NAMALWA (cell line): ENCODE data around the gene ZNF638.

Source experiments
- DNase-seq: peaks from one replicate; pipeline ENCODE4 v3.0.0-alpha.2; 2015; ENCODE audit warnings: low spot score

The ZNF638 gene

DNA sequence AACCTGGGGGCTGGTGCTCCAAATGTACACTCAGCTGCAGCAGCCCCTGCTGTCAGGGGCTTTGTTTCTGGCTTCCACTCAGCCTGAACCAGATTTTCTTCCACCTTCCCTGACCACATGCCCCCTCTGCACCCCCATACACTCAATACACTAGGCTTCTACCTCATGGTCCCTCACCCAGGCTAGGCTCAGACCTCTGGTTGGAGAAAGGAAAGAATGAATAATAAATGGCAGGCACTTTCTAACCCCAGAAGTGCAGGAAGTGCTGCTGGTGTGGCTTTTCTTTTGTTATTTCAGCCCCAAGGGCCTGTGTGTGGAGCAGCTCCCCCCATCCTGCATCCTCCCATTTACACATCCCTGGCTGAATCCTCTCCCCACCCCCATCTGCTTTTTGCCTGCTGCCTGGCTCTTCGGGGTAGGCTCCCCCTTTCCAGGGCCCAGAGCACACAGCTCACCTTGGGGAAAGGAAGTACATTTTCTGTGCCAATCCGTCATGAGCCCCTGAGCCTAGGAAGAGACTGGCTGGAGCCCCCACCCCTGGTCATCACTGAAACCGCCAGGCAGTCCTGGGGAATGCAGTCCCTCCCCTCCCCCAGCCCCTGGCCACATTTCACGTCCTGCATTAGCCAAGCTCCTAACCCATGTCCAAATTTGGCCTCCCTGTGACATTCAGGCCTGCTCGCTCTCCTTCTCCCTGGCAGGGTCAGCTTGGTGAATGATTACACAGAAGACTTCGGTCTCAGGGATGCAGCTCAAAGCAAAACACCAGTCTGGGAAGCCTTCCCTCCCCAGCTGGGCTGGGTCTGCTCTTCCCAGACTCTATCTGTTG lies 124.4 kb downstream of the ZNF638 start:
- no peak for DNase-seq

DNA sequence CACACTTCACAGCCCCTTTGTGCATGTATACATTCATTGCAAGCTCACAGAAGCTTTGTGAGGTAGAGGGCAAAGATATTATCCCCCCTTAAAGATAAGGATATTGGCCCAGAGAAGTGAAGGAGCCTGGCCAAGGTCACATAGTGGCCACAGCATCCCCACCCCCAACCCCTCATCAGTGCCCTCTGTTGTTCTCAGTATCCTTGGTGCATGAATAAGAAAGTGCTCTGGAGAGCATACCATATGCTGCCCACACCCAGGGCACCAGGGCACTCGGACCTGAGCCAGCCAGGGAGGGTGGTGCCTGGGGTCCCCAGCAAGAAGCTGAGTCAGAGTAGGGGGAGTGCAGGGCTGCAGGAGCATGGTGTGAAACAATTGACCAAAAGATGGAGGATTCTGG lies 125.0 kb downstream of the ZNF638 start:
- DNase-seq: no peak

DNA sequence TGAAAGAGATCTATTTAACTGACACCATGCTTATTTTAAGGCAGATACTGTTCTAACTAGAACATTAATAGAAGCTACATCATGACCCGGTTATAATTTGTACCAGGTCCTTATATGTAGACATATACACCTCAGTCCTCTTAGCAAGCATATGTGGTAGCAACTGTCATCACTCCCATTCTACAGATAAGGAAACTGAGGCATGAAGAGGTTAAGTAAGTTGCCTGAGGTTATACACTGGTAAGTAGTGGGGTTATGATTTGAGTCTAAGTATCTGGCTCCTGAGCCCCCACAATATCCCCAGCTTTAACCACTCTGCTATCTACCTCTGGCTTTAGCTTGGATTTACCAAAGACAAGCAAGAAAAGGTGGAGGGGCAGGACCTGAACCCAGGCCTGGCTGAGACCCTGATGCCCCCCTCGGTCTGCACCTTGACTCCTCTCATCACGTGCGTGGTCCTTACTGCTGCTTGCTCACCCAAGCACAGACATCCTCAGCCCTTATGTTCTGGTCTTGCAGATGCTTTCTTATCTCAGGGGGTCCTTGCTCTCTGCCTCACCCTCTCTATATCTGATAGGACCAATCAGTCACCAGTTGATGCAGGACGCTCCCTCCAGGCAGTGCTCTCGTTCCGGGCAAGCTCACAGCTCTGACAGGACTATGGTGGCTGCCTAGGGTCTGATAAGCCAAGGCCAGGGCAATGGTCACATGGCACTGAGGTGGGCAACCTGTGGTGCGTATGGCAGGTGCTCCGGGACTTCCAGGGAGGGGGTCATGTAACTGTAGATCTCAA lies 125.7 kb downstream of the ZNF638 start:
- no peak for DNase-seq

DNA sequence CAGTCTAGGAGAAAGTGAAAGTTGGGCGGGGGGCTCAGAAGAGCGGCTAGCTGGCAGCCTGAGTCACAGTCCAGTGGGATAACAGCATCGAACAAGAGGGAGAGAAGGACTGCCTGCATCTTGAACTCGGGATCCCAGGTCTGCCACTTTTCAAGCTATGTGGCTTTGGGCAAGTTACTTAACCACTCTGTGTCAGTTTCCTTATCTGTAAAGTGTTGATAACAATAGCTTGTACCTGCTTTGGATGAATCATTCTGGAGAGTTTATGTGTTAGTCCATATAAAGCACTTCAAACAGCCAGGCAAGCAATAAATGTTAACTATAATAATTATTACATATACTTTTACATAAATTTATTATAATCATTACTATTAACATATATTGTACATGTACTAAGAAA lies 126.3 kb downstream of the ZNF638 start:
- no peak for DNase-seq

DNA sequence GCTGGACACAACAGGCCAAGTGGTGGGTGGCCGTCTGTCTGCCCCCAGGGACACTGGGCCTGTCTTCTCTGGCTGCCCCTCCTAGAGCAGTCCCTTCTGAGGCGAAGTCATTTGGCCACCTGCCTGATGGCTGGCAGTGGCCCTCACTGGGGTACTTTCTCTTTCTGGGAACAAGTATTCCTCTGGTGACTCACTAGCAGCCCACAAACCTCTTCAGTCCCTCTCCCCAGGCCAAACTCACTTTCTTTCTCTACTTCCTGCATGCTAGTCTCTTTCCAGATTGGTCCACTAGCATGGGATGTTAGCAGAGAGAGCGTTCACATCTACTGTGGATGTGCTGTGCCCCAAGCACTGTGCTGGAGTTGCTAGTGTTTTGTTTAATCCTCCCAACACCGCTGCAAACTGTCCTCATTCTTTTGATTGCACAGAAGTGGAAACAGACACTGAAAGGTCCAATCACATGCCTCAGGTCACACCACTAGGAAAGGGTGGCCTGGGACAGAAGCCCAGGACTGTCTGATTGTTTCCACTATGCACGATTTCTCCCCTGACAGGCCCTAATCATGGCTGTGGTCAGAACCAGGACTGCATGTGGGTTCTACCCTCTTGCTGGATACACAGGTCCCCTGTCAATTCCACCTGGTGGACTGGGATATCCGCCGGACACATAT lies 127.0 kb downstream of the ZNF638 start:
- DNase-seq: no peak

DNA sequence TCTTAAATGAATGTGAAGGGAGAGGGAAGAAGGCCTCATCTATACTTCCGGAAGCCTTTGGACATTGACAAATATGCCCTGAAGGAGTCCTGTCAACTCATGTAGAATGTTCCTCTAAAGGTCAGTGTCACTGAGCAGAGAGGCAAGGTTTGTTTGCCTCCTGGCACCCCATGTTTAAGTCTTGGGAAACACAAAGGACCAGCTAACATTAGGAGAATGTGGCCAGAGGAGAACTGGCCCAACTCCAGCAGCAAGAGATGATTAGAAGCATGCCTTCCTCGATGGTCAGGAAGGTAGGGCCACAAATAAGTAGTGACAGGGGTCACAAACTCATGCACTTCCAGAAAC lies 127.5 kb downstream of the ZNF638 start:
- no peak for DNase-seq

DNA sequence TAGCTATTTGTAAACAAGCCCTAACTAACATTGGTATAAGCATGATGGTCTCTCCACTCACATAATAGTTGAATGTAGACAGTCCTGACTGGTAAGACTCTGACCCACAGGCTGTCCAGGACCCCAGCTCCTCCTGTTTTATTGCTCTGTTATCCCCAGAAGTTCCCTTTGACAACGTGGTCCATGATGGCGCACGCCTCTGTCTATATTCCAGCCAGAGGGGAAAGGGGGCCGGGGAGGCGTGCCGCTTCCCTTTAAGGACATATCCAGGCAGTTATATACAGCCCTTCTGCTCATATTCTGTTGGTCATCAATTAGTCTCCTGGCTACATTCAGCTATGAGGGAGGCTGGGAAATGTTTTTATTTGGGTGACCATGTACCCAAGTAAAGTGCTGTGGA lies 128.5 kb downstream of the ZNF638 start:
- DNase-seq: no peak

DNA sequence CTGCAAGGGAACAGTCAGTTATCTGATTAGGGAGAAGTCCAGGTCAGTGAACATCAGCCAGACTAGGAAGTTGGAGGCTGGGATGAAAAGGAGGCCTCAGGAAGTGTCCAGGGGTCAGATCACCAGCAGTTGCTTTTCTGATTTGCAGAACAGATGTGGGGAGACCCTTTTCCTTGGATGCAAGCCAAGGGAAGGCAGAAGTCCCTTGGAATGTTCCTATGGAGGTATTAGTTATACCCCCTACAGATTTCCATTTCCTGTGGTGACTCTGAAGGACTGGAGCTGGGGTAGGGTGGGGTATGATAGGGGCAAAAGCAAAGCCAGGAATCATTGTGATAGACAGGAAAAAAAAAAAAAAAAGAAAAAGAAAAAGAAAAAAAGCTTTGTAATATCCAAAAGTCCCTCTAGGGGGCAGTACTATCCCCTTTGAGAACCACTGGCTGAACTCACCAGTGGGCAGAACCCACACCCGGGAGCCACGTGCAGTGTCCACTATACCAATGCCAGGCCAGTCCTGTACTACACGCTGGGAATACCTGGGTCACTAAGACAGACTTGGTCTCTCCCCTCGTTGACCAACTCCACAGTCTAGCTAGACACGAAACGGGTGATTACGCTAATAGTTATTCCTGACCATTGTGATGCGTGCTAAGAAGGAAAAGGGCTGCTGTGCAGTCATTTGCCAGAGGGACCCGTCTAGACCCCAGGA lies 129.2 kb downstream of the ZNF638 start:
- DNase-seq: no peak

DNA sequence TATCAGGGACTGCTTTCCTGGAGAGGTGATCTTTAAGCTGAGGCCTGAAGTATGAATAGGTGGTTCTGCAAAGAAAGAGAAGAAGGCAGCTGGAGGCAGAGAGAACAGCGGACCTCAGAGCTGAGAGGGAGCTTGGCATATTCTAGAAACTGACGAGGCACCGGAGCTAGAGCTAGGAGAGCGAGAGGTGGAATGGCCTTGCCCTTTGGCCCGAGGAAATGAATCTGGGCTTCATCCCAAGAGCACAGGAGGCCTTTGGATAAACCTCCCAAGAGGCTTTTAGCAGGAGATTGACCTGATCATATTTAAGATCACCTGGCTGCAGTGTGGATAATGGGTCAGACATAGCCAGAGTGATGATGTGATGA lies 129.7 kb downstream of the ZNF638 start:
- no peak for DNase-seq

DNA sequence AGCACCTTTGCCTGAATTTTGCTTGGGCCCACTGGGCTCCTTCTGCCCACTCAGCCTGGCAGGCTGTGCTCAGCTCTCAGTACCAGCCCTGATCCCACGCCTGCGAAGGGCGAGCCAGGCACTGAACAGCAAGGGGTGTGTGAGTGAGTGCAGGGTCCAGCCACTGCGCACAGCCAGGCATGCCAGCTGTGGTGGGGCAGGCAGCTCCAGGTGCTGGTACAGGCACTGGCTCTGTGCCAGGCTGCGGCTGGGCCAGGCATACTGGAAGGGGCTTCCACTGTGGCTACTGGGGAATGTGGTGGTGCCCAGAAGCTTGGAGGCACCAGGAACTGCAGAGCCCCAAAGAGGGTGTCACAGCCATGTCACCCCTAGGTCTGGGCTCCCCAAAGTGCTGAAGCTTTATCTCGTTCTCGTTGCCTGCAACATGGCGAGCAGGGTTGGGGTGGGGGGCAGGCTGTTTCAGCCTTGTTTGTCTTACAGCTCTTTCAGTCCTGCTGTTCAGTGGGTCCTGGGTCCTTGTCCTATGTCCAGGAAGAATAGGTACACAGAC lies 130.5 kb downstream of the ZNF638 start:
- DNase-seq: no peak

DNA sequence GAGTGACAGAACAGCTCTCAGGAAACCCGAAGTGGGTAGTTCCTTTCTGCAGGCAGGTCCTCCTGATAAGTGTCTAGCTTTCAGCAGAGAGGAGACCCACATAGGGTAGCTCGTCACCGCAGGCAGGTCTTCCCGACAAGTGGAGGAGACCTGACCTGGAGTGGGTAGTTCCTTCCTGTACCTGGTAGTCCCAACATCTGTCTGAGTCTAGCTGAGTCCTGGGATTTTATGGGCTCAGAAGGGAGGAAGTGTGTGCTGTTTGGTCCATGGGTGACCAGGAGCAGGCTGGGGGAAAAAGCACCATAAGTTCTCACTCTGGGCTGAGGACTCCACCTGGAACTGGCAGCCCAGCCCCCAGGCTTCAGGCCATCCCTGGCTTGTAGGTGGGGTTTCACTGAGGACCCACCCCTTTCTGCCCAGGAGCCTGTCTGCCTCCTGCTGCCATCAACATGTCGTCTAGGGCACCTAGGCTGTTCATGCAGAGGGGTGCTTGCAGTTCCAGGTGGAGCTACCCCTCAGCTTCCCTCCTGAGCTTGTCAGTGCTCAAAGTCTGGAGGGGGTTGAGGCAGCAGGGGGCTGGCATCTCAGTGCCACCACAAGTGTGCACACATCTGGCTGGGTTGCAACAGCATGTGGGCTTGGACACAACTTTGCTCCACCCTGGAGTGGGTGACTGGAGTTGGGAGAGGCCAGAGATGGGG lies 131.2 kb downstream of the ZNF638 start:
- DNase-seq: no peak

DNA sequence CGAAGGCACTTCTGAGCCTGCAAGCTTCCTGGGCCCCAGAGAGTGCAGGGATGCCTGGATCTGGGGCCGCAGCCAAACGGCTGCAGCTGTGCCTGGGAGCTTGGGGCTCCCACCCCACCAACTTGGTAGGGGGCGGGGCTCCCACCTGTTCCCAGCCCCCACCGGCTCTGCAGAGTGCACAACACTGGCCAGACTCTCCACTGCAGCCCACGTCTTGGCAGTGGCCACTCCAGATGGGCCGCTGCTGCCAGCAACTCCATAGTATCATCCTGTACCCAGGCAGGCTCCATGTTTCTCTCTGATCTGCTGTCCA lies 131.7 kb downstream of the ZNF638 start:
- no peak for DNase-seq

DNA sequence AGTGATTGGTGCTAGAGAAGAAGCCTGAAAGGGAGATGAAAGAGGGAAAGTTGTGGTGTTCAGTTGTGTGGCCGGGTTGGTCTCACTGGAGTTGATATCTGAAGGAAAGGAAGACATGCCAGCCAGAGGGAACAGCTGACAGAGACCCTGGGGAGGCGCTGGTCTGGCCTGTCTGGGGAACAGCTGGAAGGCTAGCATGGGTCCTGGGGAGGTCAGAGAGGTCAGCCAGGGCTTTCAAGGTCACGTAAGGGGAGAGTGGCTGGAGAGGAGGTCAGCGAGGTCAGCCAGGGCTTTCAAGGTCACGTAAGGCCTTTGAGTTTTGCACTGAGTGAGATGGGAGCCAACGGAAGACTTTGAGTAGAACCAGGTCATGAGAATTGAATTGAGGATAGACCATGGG lies 132.8 kb downstream of the ZNF638 start:
- no peak for DNase-seq

DNA sequence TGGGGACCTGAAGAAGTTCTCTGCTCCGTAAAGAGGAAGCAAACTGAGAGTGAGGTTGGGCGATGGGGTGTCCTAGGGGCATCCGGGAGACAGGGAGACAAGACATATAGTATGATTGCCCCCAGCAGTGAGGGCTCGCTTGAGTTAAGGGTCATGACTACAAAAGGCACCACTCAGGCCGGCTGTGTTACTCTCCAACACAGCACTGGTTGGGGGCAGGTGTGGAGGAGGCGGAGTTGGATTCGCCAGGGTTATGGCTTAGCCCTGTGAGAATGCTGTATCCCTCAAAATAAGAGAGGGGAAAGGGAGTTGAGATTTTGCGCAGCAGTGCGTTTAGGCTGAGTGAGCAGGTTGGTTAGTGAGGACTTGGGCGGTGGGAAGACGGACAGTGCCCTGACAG lies 133.8 kb downstream of the ZNF638 start:
- no peak for DNase-seq

DNA sequence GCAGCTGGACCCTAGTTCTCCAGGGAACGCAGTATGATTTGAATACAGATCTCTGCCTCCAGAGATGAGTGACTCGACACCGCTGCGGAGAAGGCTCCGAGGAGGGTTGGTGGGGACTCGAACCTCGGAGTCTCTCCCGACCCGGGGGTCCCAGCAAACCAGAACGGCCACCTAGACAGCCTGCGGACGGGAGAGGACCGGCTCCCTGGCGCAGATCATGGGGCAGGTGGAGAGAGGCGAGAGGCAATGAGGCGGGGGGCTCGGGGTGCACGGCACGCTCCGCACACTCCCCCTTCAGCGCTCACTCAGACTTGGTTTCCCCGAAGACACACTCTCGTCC lies 134.3 kb downstream of the ZNF638 start:
- DNase-seq: no peak

DNA sequence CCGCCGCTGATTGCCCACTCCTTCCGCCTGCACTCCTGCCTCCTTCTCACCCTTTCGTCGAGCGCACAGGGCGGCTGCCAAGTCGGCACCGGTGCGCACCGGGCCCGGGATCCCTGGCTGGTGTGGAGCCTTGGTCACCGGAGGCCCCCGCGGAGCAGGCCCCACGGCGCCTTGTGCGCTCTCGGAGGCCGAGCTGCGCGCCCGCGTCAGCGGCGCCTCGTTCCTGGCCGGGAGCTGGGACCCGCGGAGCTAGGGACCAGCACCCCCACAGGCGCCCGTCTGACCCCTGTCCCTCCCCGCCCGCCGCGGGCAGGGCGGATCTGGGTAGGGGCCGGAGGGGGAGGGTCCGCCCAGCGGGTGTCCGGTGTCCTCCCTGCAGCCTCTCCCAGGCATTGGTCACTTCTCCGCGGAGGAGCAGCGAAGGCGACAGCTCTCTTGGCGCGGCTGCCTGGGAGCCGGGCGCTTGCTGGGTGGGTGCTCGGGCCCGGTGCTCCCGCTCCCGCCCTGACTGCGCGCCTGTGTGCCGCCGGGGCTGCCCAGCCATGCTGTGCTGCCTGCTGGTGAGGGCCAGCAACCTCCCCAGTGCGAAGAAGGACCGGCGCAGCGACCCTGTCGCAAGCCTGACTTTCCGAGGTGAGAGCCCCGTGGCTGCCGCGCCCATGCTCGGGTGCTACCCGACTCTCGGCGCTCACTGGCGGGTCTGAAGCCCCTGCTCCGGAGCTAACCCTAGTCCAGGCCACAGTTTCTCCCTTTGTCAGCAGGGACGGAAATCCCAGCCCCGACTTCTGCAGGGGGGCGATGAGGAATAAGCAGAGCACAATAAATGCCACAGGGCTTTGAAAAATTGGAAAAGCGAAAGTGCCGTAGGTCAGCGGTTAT lies 135.0 kb downstream of the ZNF638 start:
- no peak for DNase-seq

DNA sequence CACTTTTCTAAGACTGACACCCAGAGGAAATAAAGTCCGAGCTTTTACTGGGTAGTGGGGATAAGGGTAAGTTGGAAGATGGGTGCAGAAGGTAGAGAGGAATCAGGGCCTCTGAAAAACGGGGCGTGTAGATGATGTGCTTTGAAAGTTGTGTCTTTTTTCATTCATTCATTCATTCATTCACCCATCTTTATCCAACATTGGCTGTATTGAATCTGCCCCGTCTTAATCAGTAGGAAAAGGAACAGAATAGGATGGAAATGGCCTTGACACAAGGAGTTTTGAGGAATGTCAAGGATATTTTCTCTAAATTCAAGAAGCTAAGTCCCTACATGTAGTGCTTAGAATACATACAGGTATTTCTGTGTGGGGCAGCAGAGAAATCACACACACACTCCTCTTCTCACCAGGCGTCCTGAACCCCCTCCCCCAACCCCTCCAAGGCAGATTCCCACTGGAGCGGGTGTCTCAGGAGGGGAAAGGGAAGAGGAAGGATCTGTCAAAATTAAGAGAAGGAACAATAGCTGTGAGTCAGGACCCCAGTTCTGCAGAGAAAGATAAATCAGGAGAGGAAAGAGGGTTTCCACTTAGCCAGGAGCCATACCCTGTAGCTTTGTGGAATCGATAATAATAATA lies 135.7 kb downstream of the ZNF638 start:
- DNase-seq: no peak

DNA sequence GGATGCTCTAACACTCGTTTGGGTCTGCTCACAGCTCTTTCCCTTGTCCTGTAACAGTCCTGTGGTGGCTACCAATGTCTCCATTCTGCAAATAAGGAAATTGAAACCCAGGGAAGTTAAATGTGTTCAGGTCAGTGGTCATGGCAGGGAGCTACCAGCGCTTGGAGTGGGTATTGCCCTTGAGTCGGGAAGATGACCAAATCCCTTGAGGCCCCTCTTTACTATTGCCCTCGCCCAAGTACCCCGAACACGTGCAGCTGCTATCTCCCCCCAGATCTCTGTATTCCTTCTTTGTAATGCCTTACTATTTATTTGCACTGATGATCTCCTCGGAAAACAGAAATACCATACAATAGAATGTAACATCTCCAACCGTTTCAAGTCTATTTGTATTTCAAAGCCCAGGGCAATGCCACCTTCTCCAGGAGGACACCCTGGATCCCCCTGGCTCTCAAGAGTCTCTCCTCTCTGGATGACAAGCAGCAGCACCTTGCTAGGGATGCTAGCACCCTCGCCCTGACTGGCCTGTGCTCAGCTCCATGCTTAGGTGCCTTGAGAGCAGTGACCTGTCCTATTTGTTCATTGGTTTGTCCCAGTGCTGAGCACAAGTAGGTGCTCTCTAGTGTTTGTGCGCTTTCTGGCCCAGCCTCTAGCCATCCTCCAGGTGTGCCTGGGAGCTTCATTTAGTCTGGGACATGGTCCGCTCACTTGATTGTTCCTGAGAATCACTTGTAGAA lies 136.9 kb downstream of the ZNF638 start:
- DNase-seq: no peak
